ENCODE results near the gene BFSP1.

The BFSP1 gene

DNA sequence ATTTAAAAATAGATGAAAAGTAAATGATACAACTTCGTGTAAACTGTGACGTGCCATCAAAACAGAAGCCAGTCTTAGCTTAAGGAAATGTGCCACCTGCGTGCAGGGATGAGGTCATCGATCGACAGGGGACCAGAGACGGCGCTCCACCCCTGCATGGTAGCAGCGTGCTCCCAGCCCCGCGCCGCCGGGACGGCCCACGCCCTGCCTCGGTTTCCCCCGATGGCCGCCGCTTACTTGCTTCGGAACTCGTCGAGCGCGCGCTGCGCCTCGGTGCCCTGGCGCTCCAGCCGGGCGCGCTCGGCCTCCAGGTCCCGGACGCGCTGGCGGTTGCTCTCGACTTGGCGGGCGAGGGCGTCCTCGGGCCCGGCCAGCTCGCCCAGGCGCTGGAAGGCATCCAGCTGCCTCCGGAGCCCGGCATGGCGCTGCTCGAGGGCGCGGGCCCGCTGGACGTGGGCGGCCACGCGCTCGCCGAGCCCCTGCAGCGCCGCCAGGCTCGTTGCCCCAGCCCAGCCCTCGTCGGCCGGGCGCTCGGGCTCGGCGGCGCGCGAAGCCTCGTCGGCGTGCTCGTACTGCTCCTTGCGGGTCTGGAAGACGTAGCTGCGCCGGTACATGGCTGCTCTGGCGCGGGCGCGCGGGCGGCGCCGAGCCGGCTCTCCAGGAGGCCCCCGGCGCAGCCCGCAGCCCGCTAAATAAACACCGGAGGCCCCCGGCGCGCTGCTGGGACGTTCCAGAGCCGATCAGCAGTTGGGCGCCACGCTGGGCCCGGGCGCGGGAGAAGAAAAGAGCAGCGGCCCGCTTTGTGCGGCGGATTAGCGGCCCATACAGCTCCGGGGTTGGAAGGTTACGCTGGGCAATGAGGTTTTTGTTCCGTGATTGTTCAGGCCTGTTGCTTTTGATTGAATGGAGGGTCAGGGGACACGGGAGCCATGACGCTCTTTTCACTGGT is at the start of gene BFSP1:
BFSP1 (minus strand) TSS at position 664 of the 949 bp plus-strand sequence; CDS start at position 614, 50 bp downstream.
- DNase-seq, result peak; percentile 39

DNA sequence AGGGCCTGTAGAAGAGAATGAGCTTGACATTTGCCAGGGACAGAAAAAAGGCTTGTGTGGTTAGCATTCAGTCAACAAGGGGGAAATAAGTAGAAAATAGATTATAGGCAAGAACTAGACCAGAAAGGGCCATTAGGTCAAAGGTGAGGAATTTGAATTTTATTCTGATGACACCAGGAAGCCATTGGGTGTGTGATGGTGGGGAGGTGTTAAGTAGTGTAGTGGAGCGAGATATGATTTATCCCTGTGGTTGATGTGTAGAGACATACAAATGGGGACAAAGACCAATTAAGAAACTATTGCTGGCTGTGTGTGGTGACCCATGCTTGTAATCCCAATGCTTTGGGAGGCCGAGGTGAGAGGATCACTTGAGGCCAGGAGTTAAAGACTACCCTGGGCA is 49.7 kb upstream of the BFSP1 start:
- DNase-seq, result no peak

DNA sequence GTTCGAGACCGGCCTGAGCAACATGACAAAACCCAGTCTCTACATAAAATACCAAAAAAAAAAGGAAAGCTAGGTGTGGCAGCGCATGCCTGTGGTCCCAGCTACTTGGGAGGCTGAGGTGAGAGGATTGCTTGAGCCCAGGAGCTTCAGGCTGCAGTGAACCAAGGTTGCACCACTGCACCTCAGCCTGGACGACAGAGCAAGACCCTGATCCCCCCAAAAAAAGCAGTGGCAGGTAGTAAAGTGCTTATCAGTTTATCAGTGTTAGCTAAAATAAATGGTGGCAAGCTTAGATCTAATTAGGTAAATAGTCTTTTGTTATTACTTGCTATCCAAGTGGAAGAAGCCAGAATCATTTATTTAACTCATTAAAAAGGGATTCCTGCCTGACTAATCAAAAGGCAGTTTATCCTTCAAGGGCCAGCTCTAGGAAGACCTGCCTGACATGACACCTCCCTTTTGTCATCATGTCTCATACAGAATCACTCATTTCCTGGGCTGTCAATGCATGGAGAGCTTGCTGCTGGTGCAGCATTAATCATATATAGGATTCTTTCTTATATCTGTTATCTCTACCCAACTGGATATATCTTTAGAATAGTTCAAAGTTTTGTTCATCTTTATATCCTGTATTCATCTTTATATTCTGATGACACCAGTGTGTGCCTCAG is 48.3 kb upstream of the BFSP1 start:
- DNase-seq, result no peak

DNA sequence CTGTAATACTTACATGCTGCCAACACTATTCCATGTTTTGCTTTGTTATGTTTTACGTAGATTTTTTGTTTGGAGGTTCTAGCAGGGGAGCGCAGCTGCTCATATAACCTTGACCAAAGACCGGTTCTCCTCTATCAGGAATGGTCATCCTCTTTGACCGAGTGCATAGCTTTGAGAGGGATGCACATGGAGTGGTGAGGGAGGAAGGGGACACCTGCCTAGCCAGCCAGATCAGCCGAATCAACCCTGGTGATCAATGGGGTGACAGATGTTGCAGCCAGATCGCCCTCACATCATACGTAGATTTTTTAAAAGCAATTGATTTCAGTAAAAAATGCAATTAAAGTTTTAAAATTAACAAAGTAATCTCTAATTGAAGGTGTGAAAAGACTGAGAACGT is 45.0 kb upstream of the BFSP1 start:
- no peak for DNase-seq

DNA sequence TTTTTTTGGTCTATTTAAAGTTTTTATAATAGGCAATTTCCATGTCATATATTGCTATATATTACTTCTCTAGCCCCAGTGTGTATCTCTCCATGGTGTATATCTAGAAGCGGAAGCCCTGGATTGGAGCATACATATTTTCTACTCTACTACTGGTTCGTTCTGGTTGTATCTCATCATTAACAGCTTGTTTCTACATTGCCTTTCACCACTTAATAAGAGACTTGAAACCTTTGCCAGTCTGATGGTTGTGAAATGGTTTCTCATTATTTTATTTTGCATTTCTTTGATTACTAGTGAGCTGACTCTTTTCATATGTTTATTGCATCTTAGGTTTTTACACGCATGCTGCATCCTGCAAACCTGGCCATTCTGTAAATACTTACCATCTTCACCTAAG is 42.3 kb upstream of the BFSP1 start:
- no peak for DNase-seq

DNA sequence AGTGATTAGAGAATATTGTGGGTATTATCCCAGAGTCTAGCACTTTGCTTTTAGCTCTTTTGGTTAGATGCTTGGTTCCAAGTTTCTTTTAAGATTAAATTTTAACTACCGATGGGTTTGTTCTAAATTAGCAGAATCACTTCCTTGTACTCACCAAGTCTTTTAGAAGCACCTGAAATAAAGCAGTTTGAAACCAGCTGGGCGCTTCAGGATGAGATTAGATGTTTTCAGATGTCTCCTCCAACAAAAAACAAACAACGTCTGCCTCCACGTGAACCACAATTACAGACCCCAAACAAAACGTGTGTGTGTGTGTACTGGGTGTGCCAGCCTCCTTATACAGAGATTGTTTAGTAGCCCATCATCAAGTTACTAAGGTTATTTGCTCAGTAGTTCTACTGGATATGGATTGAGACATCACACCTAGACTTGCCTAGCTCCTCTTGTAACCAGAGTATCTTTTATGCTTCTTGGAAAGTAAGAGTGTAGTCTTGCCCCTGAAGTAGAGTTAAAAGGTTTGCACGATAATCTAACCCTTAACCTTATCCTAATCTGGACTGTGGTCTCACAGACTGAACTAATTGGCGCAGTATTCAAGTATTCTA is 41.0 kb upstream of the BFSP1 start:
- DNase-seq, result no peak

DNA sequence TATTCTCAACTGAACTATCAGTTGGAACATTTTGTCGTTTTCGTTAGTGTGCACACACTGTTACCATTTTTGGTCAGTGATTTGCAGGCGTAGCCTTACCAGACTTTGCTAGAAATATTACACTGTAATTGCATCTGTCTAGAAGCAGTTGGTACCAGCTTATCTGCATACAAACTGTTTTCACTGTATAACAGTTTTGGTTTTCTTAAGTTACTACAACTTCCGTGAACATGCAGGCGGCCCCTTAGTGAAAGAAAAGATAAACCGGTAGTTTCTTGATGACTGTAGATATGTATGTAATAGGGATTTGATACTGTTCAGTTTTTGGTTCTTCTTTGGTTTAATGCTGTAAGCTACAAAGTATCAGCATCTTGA is 40.0 kb upstream of the BFSP1 start:
- DNase-seq, result no peak

DNA sequence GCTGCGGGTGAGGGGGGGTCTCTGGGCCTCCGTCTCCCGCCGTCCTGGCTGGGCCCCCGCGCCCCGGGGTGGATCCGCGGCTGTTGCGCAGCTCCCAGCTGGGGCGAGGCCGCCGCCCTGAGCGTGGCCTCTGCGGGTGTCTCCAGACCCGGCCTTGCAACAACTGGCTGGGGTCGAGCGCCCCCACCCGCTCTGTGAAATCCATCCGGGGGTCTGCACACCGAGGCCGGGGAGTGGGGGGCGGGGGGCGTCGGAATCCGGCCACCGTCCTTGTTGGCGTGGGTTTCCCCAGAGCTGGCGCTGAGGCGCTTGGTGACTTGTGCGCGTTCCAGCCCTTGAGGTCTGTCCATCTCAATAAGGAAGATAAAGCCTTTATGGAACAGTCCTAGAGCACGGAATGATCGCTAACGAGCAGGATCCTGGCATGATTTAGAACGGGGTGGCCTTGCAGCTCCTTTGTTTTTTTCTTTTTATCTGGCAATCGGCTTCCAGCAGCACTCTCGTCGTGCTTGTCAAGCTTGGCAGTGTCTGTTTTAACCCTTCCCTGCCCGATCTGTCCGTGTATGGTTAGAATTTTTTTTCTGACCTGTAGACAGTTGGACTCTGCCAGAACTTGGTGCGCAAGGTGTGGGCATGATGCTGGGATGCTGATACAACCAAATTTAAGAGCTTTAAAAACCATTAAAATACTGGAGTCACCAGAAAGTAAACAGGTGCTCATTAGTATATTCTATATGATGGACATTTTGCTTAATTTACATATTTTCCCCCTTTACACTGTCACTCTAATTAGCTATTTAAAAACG is 39.4 kb upstream of the BFSP1 start:
- DNase-seq, result peak; percentile 5

DNA sequence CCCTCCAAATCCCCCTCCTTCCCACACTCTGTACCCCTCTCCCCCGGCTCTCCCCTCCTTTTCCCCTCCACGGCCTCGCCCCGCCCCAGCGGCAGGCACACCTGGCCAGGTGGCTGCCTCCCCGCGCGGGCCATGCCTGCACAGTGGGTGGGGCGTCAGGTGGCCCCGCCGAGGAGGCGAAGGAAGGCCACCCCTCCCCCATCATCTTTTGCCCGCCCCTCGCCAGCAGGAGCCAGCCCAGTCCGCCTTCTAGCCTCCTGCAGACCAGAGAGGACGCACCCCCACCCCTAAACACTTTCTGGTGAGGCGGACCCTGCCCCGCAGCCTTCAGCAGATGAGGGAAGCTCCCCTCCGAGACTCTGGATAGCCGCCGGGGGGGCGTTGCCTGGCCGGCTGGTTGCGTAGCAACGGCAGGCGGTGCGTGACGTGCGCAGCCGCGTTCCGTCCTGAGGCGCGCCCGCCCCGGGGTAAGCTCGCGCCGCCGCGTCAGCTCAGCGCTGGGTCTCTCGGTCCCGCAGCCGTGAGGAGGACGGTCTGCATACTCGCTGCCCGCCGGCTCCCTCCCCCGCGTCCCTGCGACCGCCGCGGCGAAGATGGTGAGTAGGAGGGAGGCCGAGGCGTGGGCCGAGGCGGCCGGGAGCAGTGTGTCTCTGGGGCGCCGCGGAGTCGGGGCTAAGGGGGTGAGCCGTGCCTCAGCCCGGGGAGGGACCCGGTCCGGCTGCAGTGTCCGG is 38.6 kb upstream of the BFSP1 start, which contains the start of gene DSTN:
DSTN (plus strand) TSS at position 460 of the 731 bp plus-strand sequence; CDS start at position 594, 134 bp downstream.
- peak; percentile 82 for DNase-seq

DNA sequence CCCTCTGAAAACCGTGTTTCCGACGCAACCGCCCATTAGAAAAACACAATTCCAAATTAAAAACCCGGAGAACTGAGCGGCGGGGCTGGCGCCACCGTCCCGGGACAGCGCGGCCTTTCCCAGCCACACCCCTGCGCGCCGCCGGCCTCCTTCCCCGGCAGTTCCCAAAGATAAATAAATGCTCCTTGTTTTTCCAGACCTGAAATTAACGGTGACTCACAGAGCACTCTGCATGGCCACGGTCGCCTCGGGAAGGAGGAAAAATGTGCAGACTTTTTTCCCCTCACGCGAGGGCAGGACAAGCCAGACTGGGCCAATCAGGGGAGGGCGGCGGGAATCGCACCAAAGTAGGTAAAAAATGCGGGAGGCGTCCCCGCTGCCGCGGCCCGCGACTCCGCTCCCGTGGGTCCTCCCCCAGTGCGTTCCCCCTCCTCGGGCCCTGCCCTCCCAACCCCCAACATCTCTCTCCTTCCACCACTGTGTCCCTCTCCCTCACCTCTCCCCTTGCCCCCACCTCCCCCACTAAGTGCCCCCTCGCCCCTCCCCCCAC is 37.9 kb upstream of the BFSP1 start:
- DNase-seq, result peak; percentile 85

DNA sequence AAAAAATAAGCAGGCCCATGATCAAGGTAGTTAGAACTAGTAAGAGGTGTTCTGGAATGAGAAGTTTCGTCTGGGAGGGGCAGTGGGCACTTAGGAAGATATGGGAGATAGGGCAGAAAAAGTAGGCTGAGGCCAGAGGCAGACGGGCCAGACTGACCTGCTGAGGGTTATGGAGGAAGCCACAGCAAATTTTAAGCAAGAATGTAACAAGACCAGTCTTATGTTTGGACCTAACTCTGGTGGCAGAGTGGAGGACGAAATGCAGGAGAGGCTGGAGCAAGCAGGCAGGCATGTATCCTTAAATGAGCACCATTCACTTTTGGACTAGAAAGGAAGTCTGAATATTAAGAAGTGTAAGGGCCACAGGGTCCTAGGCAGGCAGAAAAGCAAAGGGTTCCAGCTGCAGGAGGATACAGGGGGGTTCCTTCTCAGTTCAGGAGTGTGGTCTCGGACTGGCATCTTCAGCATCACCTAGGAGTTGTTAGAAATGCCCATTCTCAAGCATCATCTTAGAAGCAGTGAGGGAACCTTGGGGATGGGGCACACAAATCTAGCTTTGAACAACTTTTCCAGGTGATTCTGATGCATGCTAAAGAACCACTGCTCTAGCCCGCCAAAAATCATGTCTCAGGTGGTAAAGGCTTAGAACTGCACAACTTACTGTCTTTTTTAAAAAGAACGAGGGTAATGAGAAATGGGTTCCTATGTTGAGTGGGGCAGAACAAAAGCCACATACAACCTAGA is 37.0 kb upstream of the BFSP1 start:
- no peak for DNase-seq

DNA sequence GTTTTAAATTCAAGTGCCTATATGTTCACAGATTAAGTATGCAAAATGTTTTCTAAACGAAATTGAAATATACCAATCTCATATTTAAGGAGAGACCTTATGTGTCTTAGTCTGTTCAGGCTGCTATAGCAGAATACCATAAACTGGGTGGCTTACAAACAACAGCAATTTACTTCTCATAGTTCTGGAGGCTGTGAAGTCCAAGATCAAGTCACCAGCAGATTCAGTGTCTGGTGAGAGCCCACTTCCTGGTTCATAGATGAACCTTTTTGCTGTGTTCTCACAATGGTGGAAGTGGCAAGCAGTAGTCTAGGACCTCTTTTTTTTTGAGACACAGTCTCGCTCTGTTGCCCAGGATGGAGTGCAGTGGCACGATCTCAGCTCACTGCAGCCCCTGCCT is 35.2 kb upstream of the BFSP1 start:
- DNase-seq, result no peak

DNA sequence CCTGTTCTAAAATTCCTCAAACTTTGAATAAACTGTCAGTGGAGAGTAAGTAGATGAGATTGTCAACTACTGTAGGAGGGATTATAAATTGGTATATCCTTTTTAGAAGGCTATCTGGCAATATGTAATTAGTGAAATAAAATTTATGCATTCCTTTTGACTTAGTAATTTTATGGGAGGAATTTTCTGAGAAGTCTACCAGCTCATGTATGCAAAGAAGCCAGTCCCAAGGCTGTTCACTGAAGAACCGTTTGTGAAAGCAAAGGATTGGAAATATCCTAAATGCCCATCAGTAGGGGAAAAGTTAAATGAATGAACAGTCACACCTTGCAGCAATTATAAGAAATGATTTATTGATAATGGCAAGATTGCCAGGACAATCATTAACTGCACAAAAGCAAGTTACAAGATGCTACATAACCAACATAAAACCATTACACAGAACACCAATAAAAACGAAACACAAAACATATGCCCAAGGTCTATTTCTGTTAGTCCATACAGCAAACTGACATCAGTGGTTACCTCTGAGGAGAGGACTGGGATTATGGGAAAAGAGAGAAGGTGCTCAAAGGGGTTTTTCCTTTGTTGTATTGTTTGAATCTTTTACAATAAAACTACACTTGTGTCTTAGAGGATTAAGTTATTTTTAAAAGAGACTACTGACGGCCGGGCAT is 34.1 kb upstream of the BFSP1 start:
- no peak for DNase-seq

DNA sequence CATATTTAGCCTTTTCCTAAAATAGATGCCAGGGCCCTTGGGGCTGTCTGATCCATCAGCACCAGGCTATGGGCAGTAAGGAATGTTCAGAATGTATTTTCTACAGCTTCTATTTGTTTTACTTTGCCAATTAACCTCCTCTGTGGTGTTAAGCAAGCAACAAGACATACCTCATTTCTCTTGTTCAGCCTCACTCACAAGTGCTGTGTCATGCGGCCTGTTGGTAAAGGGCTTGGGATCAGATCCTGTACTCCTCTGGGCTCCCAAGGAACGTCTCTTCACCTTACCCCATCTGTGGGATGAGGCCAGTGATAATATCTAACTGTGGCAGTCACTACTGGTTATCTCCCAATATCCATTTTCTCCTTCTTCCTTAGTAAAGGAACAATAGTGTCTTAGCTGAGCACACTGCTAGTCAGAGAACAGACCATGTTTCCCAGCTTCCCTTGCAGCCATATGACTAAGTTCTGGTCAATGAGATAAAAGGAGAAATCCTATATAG is 31.7 kb upstream of the BFSP1 start:
- no peak for DNase-seq

DNA sequence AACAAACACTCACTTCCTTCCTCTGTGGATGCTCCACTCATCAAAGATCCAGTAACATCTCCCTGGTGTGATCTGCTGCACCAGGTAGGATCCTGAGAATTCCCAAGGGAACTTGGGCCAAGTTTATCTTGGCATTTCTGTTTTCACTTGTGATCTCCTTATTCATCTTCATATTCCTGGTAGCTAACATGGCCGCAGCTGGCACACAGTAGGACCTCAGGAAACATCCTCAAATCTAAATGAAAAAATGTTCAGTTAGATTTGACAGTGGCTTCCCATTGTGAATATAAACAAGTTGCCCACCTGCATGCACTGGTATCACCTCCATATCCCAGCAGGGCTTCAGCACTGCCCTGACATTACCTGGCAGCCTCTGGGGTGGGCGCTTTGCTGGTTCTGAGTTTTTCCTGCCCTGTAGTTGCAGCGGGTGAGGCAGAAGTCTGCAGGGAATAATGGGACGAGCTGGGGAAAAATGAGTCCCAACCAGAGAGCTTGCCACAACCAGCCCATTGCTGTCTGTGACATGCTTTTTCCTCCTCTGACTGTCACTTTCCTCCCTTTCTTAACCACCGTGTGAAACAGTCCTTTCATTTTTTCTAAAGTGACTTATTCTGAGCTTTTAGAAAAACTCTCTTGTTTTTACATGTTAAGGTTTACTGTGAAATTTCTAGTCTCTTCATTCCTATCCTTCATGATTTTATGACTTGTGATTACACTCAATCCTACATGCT is 29.3 kb upstream of the BFSP1 start:
- DNase-seq, result no peak

DNA sequence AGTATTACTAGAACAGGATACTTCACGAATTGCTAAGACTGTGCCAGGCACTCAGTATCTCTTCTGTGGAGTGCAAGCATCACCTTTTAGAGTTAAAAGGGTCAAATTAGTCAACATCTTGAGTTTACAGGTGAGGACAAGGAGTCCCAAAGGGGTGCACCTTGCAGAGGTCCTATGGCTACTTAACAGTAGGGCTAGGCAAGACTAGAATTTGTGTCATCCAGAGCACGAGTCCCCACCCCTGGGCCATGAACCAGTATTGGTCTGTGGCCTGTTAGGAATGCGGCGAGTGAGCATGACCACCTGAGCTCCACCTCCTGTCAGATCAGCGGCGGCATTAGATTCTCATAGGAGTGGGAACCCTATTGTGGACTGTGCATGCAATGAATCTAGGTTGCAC is 28.2 kb upstream of the BFSP1 start:
- DNase-seq, result no peak

DNA sequence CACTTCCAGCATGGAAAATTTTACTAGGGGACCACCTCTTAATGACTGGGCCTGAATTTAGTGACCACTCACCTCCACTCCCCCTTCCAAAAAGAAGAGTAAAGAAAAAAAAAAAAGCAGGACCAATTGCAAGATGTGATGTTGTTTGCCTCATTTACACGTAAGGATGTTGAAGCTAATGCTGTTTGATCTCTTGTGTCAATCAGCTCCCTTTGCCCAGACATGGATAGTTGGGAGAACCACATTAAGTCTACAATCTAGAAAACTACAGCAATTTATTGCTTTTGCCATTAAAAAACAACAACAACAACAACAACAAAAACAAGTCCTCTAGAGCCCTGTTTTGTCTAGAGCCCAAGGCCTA is 27.7 kb upstream of the BFSP1 start:
- no peak for DNase-seq

DNA sequence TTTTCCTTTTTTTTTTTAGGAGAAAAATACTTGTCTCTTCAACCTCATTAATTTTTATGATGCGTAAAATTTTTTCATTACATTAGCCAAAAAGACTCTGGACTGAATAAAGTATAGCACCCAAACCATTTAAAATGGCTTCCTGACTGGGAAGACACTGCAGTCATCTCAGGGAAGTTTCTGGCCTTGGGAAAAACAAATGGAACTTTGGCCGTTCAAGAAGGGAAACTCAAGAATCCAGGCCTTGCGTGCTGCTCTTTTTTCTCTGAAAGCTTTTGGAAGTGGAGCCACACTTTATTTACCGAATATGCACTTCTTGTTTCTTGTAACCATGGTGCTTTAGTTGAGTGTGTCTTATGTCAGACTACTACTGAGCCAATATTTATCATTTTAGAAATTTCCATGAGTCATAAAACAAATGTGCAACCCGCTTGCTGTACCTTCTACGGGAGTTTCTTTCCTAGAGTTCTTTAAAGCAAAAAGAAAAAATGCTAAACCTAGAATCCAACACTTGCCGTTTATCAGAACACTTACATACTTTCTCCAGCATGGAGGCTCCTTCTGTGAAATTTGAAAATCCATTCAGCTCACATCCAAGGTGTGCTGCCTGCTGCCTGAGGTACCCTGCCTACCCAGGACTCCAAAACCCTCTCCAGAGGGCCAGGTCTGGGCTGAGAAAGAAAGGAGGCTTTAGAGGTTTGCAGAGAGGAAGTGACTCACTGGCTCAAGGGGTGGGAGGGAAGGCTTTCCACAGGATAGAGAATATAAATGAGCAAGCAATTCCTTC is 27.2 kb upstream of the BFSP1 start:
- peak; percentile 46 for DNase-seq

DNA sequence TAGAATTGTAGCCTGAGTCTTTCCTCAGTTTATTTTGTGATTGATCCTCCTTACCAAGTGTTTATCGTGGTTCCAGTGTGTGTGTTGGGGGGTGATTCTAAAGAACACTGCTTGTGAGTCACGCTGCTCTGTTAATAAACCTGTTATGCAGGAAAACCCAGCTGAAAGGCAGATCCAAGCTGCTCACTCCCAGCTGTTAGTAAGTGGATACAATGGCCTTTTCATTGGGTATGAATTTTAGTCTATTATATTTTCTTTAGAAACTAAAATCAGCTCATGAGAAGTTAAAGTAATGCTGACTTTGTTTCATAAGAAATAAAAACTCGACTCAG is 26.5 kb upstream of the BFSP1 start:
- no peak for DNase-seq
